G401 (cell line): ENCODE data around the gene STIL. TPM values are rescaled to one million over a fixed set of nuclear protein-coding genes. Genes with fewer than 3 reads are reported as not detected.
A peak's percentile ranks its signal among the peaks of the same experiment; 100 is the strongest.
"Not testable (repeated sequence)": the region's sequence is repeated elsewhere in the genome, so short reads cannot be mapped to it uniquely, and the experiment has no call there.

Experiments used
- DNase-seq: peaks from one replicate; pipeline ENCODE4 v3.0.0-alpha.2; 2015; ENCODE audit warnings: low spot score
- in situ Hi-C: cut with HindIII; loops from 2 replicates; pipeline ENCODE4 v1.10.0; 2016; ENCODE audit warnings: low sequenced_read_pairs, mixed read lengths
- total RNA-seq: library from RNA; depleted of rRNA; stranded (reverse); fragments of >200 nt; shearing (Covaris generic); gene quantifications from 2 replicates; pipeline ENCODE4 v1.2.3, GENCODE V29; 2014

STIL gene
- total RNA-seq, 1 experiment from 2014 or later, result 23.8 TPM

DNA sequence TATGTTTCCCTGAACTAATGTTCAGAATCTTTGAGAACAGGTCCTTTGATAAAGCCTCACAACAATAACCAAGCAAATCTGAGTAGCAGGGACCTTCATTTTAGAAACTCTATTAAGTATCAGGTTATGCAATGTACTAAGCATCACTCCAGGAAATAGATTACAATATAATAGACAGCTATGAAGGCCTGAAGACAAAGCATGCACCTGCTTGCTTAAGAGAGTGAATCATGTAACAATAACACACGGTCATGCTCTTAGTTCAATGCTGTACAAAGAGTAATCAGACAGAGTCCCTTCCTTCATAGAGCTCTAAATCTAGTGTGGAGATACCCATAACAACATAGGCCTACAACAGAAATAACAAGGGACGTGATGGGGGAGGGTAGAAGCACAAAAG, 11.6 kb upstream of the STIL start:
- in situ Hi-C loops, result no loop called here

DNA sequence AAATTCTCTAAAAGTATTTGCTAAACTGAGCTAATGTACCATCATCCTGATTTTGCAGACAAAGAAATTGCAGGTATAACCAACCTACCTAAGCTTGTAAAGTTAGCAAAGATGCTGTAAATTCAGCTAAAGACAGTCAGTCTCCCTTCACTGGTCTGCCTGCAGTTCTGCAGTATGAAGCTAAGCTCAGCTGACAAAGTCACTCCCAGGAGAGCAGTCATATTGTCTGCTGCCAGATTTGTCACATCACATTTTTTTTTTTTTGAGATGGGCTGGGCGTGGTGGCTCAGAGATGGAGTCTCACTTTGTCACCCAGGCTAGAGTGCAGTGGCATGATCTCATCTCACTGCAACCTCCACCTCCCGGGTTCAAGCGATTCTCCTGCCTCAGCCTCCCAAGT, 10.7 kb upstream of the STIL start:
- in situ Hi-C loops, result no loop called here
- DNase-seq, result no peak

More for the DNA sequence above, 11.6 kb upstream of the STIL start:
- DNase-seq, result no peak

- no peak for DNase-seq
- in situ Hi-C loops, result no loop called here
Measured at GRCh38 chr1:47323599-47324031, 9.7 kb upstream of the STIL start.

DNA sequence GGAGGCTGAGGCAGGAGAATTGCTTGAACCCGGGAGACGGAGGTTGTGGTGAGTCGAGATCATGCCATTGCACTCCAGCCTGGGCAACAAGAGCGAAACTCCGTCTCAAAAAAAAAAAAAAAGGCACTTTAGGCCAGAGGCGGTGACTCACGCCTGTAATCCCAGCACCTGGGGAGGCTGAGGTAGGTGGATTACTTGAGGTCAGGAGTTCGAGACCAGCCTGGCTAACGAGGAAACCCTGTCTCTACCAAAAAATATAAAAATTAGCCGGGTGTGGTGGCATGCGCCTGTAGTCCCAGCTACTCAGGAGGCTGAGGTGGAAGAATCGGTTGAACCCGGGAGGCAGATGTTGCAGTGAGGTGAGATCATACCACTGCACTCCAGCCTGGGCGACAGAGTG, 6.0 kb upstream of the STIL start:
- DNase-seq, in situ Hi-C loops: not testable (repeated sequence)

DNA sequence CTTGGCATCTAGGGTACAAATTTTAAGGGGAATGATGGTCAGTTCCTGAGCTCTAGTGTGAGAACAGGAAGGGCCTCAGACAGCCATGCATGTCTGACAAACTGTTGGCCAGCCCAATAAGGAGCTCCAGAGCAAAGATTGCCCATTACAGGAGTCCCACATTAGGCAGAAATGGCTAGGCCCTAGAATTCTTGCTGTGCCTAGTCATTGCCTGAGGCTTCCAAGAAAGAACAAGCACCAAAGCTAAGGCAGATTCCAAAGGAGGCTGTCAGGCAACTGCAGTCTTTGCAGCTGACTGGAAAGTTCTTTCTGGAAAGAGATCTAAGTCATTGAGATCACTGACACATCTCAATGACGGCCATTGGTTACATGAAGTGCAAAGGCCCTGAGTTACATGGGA, 3.9 kb upstream of the STIL start:
- no peak for DNase-seq
- in situ Hi-C loops, result no loop called here

DNA sequence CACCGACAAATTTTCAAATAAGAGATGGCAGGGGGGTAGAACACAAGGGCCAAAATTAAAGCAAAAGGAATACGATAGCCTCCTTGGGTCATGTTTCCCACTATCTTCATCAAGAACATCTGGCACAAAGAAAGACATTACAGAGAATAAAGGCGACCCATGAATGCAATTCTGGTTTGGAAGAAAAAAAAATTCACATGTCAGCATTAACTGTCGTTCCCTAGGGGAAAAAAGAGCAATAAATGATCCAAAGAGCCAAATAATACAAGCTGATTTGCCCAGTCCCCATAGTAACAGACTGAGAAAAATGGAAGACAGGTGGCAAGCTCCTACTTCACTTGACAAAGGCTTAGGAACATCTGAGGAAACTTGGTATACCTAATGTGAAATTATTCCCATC, 4.5 kb downstream of the STIL start:
- DNase-seq, result no peak
- in situ Hi-C loops, result no loop called here

GRCh38 chr1:47302472-47302871, 11.5 kb downstream of the STIL start:
- in situ Hi-C loops, result no loop called here
- no peak for DNase-seq

DNA sequence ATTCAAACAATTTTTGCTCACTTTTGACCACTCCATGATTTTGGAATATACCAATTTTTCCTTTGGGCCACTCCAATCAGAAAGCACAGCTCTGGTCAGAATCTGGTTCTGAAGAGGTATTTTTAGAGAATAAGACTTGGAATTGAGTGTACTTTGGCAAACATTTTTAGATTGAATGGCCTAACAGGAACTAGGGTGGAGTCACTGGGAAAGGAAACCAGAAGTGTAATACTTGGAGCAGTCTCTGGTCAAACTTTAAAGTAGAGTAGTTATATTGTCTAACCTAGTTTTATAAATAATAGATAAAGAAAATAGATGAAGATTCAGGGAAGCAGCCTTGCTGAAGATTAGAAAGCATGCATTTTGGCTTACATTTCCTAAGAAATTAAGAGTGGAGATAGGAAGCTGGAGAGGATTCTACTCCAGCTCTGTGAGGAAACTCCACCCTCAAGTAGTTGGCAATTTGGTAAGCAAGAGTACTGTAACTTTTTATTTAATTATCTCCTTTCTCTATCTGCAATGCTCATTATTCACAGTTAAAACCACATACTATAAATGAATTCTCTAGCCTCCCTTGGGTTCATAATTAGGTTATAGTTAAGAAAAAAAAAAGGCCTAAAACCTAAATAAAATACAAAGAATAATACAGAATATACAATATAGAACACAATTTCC, 15.8 kb downstream of the STIL start:
- in situ Hi-C loops, result no loop called here
- DNase-seq, result no peak

- DNase-seq, result no peak
- in situ Hi-C loops, result no loop called here
Measured at GRCh38 chr1:47295579-47295978, 18.4 kb downstream of the STIL start.

DNA sequence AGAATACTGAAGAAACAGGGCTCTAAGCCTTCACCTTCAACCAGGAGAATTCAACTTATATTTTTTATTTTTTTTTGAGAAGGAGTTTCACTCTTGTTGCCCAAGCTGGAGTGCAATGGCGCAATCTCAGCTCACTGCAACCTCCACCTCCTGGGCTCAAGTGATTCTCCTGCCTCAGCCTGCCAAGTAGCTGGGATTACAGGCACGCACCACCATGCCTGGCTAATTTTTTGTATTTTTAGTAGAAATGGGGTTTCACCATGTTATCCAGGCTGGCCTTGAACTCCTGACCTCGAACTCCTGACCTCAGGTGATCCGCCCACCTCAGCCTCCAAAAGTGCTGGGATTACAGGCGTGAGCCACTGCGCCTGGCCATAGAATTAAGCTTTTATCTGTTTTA, 19.1 kb downstream of the STIL start:
- DNase-seq, in situ Hi-C loops: not testable (repeated sequence)

DNA sequence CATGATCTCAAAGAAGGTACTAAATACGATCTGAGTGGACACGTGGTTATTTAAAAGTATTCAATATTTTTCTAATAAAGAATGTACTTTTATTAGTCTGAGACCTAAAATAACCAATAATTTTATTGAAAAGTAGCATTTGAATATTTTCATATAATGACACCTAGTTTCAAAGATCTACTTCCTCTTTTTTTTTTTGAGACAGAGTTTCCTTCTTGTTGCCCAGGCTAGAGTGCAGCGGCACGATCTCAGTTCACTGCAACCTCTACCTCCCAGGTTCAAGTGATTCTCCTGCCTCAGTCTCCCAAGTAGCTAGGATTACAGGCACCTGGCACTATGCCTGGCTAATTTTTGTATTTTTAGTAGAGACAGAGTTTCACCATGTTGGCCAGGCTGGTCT, 25.8 kb downstream of the STIL start:
- DNase-seq, in situ Hi-C loops: not testable (repeated sequence)

DNA sequence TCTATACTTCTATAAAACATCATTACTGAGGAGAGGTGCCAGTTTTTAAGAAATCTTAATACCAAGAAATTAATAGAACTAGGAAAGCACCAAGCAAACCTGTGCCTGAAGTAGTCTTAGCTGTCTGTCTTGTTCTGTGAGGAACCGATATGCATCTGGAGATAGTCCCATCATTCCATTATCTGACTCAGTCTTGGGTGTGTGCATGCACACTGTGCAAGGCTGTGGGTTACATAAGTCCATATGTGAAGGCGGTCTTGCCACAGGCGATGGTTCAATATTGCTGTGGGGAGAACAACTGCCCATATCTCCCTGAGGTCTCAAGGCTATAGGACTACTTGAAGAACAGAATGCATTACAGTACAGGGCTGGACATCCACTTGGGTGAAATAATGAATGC, 33.8 kb downstream of the STIL start:
- in situ Hi-C loops, result no loop called here
- no peak for DNase-seq

GRCh38 chr1:47276850-47277249, 37.1 kb downstream of the STIL start:
- DNase-seq, result no peak
- in situ Hi-C loops, result no loop called here

GRCh38 chr1:47275811-47276210, 38.1 kb downstream of the STIL start:
- DNase-seq, in situ Hi-C loops: not testable (repeated sequence)

DNA sequence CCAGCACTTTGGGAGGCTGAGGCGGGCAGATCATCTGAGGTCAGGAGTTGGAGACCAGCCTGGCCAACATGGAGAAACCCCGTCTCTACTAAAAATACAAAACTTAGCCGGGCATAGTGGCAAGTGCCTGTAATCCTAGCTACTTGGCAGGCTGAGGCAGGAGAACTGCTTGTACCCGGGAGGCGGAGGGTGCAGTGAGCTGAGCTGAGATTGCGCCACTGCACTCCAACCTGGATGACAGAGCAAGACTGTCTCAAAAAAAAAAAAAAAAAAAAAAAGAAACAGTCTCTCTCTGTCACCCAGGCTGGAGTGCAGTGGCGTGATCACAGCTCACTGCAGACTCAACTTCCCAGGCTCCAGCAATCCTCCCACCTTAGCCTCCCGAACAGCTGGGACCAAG, 48.4 kb downstream of the STIL start:
- in situ Hi-C loops, DNase-seq: not testable (repeated sequence)

- peak; percentile 44 for DNase-seq
- in situ Hi-C loops, result no loop called here
Measured at GRCh38 chr1:47262787-47263413, 51.0 kb downstream of the STIL start.

- DNase-seq, result no peak
- in situ Hi-C loops, result no loop called here
Measured at GRCh38 chr1:47257224-47257623, 56.7 kb downstream of the STIL start.

- in situ Hi-C loops, result no loop called here
- DNase-seq, result no peak
Measured at GRCh38 chr1:47252795-47253194, 61.2 kb downstream of the STIL start.

DNA sequence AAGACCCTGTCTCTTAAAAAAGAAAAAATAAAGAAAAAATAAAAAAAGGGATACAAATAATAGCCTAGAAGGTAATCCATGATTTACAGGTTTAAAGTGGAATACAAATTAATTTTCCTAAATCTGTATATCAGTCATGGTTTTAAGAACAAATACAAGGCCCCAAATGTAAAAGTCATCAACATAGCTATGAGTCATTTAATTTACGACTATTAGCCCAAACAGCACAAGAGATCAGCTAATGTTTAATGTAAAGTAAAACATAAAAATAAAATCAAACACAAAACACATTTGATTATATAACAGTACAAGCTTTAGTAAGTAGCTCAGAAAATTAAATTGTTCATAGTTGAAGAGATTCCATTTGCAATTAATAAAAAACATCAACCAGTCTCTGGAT, 61.6 kb downstream of the STIL start:
- in situ Hi-C loops, result no loop called here

DNA sequence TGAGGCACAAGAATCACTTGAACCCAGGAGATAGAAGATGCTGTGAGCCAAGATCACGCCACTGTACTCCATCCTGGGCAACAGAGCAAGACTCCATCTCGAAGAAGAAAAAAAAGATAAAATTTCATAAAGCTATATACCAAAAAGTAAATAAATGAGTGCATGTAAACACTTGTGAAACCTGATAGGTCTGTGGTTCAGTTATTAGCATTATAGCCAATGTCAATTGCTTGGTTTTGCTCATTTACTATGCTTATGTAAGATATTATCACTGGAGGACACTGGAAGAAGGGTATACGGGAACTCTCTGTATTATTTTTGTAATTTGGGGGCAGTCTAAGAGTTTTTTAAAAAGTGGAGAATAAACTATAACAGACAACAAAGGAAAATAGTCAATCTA, 64.2 kb downstream of the STIL start:
- no peak for DNase-seq
- in situ Hi-C loops, result no loop called here

More for the DNA sequence above, 61.6 kb downstream of the STIL start:
- DNase-seq, result no peak

DNA sequence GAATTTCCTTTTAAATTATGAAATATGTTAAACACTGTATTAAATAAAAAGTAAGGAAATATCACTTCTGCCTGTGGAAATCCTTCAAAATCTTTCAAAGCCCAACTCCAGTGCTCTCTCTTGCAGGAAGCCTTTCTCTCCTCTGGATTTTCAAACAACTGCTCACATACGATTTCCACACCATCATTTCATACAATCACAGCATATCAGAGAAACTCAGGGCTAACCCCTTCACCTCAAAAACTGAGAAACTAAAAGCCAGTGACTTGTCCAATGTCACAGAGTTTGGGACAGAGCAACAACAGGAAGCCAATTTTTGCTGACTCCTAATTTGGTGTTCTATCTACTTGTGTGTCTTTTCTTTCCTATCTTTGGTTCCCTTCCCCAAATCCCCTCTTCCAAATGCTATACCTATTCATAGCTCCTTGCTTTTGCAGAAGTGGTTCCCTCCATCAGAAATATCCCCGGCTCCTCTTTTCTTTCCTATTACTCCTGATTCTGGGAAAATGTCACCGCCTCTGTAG, 69.5 kb downstream of the STIL start:
- in situ Hi-C loops, result no loop called here
- no peak for DNase-seq
